ENCODE results near the gene MPIG6B.
A peak's percentile ranks its signal among the peaks of the same experiment; 100 is the strongest.

Gene MPIG6B

GRCh38 chr6:31723980-31724691 is 963 bp downstream of the MPIG6B start:
- DNase-seq: no peak

GRCh38 chr6:31725502-31726350 is 2.6 kb downstream of the MPIG6B start:
- DNase-seq: no peak

GRCh38 chr6:31727034-31727716 is 4.0 kb downstream of the MPIG6B start:
- peak; percentile 30 to 74 for DNase-seq

DNA sequence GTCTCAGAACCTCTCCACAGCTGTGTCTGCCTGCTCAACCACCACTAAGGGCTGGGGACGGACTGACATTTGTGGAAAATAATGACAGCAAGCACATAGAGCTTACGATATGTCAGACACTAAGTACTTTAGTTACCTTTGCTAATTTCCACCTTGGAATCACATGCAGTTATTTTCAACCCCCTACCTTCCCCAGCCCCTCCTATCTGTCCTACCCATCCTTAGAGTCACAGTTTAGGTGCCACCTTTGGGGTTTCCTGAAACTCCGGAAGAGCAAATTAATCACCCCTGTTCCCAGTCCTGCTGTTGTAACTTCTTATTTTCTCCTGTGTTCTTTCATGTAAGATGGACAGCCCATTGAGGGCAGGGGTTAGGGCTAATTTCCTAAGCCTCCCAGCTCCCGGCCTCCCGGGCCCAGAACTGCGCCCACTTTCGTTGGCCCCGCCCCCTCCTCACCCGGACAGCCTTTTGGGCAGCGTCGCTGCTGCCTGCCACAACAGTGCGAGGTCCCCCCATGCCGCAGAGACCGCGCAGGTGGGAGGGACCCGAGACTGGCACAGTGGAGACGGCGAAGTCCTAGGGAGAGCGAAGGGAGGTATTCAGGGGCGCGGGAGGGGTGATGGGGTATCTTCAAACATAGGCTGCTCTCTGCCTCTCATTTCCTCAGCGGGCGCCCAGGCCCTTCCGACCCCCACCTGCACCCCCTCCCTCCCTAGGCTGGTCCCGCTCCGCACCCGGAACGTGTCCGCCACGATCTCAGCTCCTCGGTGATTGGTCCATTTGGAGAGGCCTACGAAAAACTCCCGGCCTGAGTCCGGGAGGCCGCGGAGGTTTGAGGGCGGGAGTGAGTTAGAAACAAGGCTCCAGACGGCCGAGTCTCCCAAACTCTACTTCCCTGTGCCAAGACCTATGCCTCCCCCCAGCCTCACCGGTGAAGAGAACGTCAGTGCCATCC is 4.8 kb downstream of the MPIG6B start:
- DNase-seq: no peak

DNA sequence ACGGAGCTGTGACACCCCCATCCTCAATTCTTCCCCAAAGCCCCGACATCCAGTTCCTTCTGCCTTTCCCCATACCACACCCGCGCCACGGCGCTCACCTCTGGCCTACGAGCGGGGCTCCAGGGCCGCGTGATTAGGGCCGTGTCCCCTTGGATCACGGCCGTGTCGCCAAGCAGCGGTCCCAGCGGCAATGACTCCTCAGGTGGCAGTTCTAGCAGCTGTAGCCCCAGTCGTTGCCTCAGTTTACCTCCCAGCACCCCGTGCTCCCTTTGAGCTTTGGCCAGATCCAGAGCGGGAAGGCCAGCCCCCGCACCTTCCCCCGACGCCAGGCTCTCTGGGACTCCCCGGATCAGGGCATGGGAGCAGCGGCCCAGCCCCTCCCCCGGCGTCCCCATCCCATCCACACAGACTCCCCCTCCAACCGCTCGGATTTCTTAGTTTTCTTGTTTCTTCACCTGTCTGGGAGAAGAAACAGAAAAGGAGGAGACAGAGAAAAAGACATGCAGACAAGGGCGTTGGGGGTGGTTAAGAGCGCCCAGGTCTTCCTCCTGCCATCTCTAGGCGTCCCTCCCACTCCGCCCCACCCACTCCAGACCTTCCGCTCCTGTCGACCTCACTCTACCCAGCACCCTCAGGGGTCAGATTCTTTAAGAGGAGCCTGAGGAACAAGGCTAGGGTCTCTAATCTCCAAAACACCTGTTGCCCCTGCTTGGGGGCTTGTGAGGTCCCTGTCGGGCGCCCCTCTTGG is 5.8 kb downstream of the MPIG6B start, which contains the start of gene DDAH2:
DDAH2 (minus strand) TSS at position 533 of the 748 bp plus-strand sequence; CDS start at position 395, 138 bp downstream.
- no peak for DNase-seq

- DNase-seq: peak; percentile 82 to 85
Measured at GRCh38 chr6:31729515-31729978, 6.4 kb downstream of the MPIG6B start.

- peak; percentile 74 to 80 for DNase-seq
Measured at GRCh38 chr6:31729979-31730630, 6.9 kb downstream of the MPIG6B start.

- DNase-seq: no peak
Measured at GRCh38 chr6:31730631-31731086, 7.5 kb downstream of the MPIG6B start.

- no peak for DNase-seq
Measured at GRCh38 chr6:31732029-31732428, 8.9 kb downstream of the MPIG6B start.

- DNase-seq: no peak
Measured at GRCh38 chr6:31733734-31734133, 10.6 kb downstream of the MPIG6B start.

DNA sequence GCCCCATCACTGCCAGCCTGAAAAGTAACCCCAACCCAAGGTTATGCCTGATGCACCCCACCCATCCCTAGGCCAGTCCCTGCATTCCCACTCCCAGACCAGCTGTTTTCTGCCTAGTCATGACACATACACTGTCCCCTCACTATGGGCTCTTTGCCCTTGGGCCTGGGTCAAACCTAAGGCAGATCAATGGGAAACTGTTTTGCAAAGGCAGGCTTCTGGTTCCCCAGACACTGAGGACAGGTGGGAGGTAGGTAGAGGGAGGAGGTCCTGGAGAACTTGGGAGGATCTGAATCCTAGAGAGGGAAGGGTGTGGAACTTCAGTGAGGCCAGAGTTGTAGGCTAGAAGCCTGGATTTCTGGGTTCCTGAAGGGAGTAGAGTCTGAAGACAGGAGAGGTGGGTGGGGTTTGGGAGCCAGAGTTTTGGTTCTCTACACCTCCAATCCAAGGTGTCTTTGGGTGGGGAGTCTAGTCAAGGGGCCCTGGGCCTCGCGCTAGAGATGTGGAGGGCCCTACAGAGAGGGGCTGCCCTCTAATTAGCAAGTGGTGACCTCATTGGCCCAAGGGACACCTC is 11.2 kb downstream of the MPIG6B start:
- DNase-seq: no peak

DNA sequence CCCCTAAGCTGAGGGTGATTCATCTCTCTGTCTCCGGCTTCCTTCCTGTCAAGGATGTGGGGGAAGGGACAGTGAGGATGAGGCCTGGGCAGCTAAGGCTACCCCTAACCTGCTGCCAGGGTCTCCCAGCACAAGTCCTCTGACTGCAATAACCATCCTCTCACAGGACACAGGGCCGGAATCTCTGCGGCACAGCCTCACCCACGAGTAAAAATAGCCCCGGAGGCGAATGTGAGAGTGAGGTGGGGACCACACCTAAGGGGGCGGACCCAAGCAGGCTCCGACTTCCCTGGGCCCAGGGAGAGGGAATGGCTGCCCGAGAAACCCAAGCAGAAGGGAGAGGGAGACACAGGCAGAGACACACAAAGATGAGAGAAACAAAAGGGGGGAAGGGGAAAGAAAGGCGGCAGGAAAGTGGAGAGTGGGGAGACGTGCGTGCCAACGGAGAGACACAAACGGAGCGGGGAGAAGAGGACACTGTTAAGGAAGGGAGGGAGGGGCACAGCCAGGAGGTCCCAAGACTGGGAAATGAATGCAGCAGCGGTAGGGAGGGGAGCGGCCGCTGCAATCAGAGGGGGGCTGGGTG is 11.7 kb downstream of the MPIG6B start:
- peak; percentile 78 to 83 for DNase-seq

DNA sequence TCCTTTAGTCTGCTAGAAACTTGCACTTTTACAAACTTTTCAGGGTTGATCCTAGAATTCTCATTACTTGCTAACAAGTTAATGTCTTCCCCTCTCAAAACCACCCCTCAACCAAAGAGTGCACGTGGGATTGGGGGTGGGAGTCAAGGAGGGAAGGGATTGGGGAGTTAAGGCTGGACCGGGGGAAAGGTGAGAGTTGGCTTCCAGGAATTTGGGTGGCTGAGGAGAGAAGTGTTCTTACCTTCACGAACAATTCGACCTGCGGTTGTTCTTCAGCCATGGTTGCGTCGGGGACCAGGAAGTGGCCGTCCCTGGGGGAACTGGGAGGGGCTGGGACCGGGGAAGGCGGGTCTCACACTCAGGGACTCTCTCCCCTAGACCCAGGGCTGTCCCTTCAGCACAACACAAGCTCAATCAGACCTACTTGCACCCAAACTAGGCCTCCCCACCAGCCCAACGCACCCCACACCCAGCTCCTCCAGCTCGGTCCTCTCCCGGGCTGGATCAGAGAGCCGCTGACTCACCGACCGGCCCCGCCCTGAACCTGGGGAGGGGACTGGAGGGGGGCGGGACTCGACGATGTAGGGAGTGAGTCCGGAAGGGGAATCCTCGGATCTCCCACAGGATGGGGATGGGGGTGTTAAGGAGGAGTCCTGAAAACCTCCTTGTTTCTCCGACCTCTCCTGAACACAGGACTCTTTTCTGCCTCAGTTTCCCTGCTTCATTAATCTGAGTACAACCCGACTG is 13.0 kb downstream of the MPIG6B start, which contains the start of gene CLIC1:
CLIC1 (minus strand) TSS at position 510 of the 747 bp plus-strand sequence; CDS start at position 280, 230 bp downstream.
- peak; percentile 87 for DNase-seq

GRCh38 chr6:31736768-31737314 is 13.7 kb downstream of the MPIG6B start:
- DNase-seq: peak in 1 of 2 donors; percentile 26

- DNase-seq: peak; percentile 58 to 63
Measured at GRCh38 chr6:31737315-31737990, 14.3 kb downstream of the MPIG6B start.

DNA sequence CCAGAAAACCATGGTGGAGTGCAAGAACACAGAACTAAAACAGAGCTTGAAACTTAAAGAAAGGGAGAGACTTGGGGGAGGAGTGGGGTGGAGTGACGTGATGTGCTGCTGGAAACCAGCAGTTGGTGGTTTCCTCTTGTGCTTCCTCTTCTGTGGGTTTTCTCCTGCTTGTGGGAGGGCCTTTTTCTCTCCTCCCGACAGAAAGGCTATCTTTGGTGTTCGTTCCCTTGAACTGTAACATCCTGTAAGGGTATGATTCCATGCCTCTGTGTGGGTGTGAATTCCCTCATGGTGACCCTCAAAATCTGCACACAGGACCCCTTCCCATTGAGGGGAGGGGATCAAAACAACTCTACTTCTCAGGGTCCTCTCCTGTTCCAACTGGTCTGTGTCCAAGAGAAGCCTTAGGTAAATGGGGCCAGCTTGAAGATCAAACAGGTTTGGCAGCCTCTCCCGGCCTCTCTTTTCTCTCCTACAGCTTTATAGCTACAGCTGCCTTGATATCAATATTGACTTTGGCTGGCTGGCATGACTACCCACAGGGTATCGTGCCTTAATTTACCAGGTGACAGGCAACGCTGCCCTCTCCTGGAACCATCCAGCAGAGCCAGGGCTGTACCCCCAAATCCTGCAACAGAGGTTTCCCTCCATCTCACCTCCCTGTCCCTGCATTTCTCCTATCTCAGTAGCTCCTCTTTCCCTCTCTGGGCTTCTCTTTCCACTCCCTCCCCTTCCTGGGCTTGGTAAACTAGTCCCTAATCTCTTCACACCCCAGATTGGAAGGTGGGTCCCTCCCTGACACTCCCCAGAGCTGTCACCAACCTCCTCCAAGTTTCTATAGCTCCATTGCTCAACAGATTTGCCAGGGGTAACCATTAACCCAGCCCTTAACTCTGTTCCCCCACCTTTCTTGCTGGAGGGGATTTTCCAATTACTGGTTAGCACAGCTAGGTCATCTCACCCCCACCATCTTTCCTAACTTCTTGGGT is 15.1 kb downstream of the MPIG6B start:
- DNase-seq: peak; percentile 87 to 88

Measured in CD4-positive, alpha-beta T cell treated with Interferon alpha-2 for 1 hour (primary cell).